ENCODE data around the gene SAMD13. TPM values are rescaled to one million over a fixed set of nuclear protein-coding genes. Genes with fewer than 3 reads are reported as not detected.

The SAMD13 gene
- total and polyA plus RNA-seq, 2 donors (not counting 1 experiment from before 2014, with no cell fraction given): 0.42 TPM; not detected in 1

DNA sequence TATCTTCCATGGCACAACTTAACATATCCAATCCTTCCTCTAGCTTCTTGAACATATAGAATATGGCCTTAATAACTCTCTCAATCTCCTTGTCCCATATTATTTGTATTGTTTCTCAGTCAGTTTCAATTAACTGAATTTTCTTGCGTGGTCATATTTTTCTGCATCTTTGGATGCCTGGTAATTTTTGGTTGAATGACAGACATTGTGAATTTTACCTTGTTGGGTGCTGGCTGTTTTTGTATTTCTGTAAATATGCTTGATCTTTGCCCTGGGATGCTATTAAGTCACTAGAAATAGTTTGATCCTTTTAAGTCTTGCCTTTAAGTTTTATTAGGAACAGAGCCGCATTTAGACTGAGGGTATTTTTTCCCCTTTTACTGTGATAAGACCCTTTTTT is 5.9 kb downstream of the SAMD13 start:
- Histone ChIP-seq H3K27ac (ENCODE audit: low read length in 2 of 2) (no peak overlapping the region), H3K4me2 (replicated peaks; ENCODE audit: low read depth, low read length, poor library complexity, severe bottlenecking) (no peak overlapping the region), H3K9ac (ENCODE audit: low read length) (no peak overlapping the region), H2AFZ (ENCODE audit: insufficient read depth, low read depth, low read length, poor library complexity, severe bottlenecking) (no peak overlapping the region), H3K4me3 (ENCODE audit: control extremely low read depth in 1 of 5, extremely low read depth in 1 of 5, insufficient read depth in 1 of 5, low read depth in 2 of 5, low read length in 4 of 5) (no peak overlapping the region), H3K27me3 (replicated peaks in 1 of 4; ENCODE audit: control extremely low read depth in 1 of 4, control insufficient read depth in 3 of 4, insufficient read depth in 4 of 4, low read length in 3 of 4) (peaks cover 0 to 3% (median 1%) of the 10 kb centered on the region in 4 experiments), H3K79me2 (ENCODE audit: control insufficient read depth, insufficient read depth, low read length) (no peaks in the 10 kb centered on the region), H4K20me1 (ENCODE audit: control insufficient read depth, insufficient read depth, low read length, poor library complexity, severe bottlenecking) (no peaks in the 10 kb centered on the region), H3K36me3 (replicated peaks in 1 of 2; ENCODE audit: control extremely low read depth in 1 of 2, control insufficient read depth in 1 of 2, extremely low read depth in 1 of 2, insufficient read depth in 2 of 2, low read length in 1 of 2) (peaks cover 0 to 1% of the 10 kb centered on the region in 2 experiments), H3K4me1 (ENCODE audit: control insufficient read depth in 2 of 2, insufficient read depth in 2 of 2, low read length in 2 of 2) (peaks cover 10% of the 10 kb centered on the region in 2 donors), H3K9me3 (ENCODE audit: control extremely low read depth in 1 of 3, control insufficient read depth in 2 of 3, insufficient read depth in 1 of 3, low read length in 2 of 3) (peaks cover 0 to 4% (median 0%) of the 10 kb centered on the region in 3 donors)
- Mint-ChIP-seq H3K27me3 (no peaks in the 10 kb centered on the region), H3K4me1 (peaks cover 11% of the 10 kb centered on the region), H3K9me3 (ENCODE audit: insufficient read depth) (peaks cover 4% of the 10 kb centered on the region), H3K27ac (no peak overlapping the region), H3K4me3 (no peak overlapping the region)
- CTCF ChIA-PET: no interaction called here
- intact Hi-C loops (cut with micrococcal nuclease): loop anchor here (10.0 kb wide), 1 partner anchor 93 kb away; no protein-coding TSS in a partner anchor
- POLR2A ChIA-PET: no interaction called here
- no peak for ATAC-seq (ENCODE audit: low read depth)
- 100% methylated on average over 1 of the region's 2 CpGs for WGBS (ENCODE audit: insufficient coverage)
- TF ChIP-seq, protein P1, sequence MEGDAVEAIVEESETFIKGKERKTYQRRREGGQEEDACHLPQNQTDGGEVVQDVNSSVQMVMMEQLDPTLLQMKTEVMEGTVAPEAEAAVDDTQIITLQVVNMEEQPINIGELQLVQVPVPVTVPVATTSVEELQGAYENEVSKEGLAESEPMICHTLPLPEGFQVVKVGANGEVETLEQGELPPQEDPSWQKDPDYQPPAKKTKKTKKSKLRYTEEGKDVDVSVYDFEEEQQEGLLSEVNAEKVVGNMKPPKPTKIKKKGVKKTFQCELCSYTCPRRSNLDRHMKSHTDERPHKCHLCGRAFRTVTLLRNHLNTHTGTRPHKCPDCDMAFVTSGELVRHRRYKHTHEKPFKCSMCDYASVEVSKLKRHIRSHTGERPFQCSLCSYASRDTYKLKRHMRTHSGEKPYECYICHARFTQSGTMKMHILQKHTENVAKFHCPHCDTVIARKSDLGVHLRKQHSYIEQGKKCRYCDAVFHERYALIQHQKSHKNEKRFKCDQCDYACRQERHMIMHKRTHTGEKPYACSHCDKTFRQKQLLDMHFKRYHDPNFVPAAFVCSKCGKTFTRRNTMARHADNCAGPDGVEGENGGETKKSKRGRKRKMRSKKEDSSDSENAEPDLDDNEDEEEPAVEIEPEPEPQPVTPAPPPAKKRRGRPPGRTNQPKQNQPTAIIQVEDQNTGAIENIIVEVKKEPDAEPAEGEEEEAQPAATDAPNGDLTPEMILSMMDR (IDR thresholded peaks at IDR 0.05): no peak
- no peak for TF ChIP-seq EZH2 (IDR thresholded peaks at IDR 0.05; ENCODE audit: borderline replicate concordance, insufficient read depth, low read depth, low read length, poor library complexity, severe bottlenecking)
- DNase-seq: no peak

DNA sequence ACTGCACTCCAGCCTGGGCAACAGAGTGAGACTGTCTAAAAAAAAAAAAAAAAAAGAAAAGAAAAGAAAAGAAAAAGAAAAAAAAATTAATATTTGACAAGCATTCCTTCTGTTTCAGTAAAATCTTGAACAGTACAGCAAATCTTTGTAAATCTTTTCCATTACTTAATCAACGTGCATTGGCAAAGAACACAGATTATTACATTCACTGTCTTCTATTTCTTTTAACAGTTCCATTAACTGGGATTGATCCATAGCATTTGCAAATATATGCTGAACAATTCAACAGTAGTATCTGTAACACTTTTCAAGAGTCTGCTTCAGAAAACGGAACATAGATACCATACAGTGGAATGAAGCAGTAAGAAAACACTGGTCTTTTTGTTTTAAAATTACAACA is 9.8 kb downstream of the SAMD13 start:
- no peaks in the 10 kb centered on the region for H3K79me2 ChIP-seq (ENCODE audit: control insufficient read depth, insufficient read depth, low read length)
- H3K4me3 ChIP-seq (ENCODE audit: control extremely low read depth in 1 of 5, extremely low read depth in 1 of 5, insufficient read depth in 1 of 5, low read depth in 2 of 5, low read length in 4 of 5): no peak overlapping the region
- Mint-ChIP-seq H3K4me3 (no peak overlapping the region), H3K27me3 (no peaks in the 10 kb centered on the region), H3K27ac (no peak overlapping the region), H3K9me3 (ENCODE audit: insufficient read depth) (peaks cover 4% of the 10 kb centered on the region), H3K4me1 (no peaks in the 10 kb centered on the region)
- H3K4me1 ChIP-seq (ENCODE audit: control insufficient read depth in 2 of 2, insufficient read depth in 2 of 2, low read length in 2 of 2): no peaks in the 10 kb centered on the region
- ATAC-seq (ENCODE audit: low read depth): no peak
- 100% methylated on average over 1 of the region's 2 CpGs for whole genome bisulfite sequencing (ENCODE audit: insufficient coverage)
- H3K9ac ChIP-seq (ENCODE audit: low read length): no peak overlapping the region
- H3K27ac ChIP-seq (ENCODE audit: low read length in 2 of 2): no peak overlapping the region
- DNase-seq: no peak
- ChIA-PET CTCF (interaction anchor here (0.6 kb wide), 1 partner anchor 652 kb away, joined by 3 read pairs; no protein-coding TSS in a partner anchor), POLR2A (no interaction called here)
- H3K4me2 ChIP-seq (replicated peaks; ENCODE audit: low read depth, low read length, poor library complexity, severe bottlenecking): no peak overlapping the region
- no peaks in the 10 kb centered on the region for H3K27me3 ChIP-seq (replicated peaks in 1 of 4; ENCODE audit: control extremely low read depth in 1 of 4, control insufficient read depth in 3 of 4, insufficient read depth in 4 of 4, low read length in 3 of 4)
- H3K9me3 ChIP-seq (ENCODE audit: control extremely low read depth in 1 of 3, control insufficient read depth in 2 of 3, insufficient read depth in 1 of 3, low read length in 2 of 3): peaks cover 0 to 4% (median 0%) of the 10 kb centered on the region in 3 donors
- H3K36me3 ChIP-seq (replicated peaks in 1 of 2; ENCODE audit: control extremely low read depth in 1 of 2, control insufficient read depth in 1 of 2, extremely low read depth in 1 of 2, insufficient read depth in 2 of 2, low read length in 1 of 2): no peaks in the 10 kb centered on the region
- no peak overlapping the region for H2AFZ ChIP-seq (ENCODE audit: insufficient read depth, low read depth, low read length, poor library complexity, severe bottlenecking)
- TF ChIP-seq, protein P1 (IDR thresholded peaks at IDR 0.05): no peak
- no peak for TF ChIP-seq EZH2 (IDR thresholded peaks at IDR 0.05; ENCODE audit: borderline replicate concordance, insufficient read depth, low read depth, low read length, poor library complexity, severe bottlenecking)
- no peaks in the 10 kb centered on the region for H4K20me1 ChIP-seq (ENCODE audit: control insufficient read depth, insufficient read depth, low read length, poor library complexity, severe bottlenecking)
- intact Hi-C loops (cut with micrococcal nuclease): no loop called here

All from B cell (primary cell).